8988T (cell line): ENCODE data around the gene TRIM69.
"Not testable (repeated sequence)": the region's sequence is repeated elsewhere in the genome, so short reads cannot be mapped to it uniquely, and the experiment has no call there.

ENCODE experiments used
- DNase-seq: peaks from one replicate; pipeline ENCODE4 v3.0.0; 2011

The TRIM69 gene

GRCh38 chr15:44716983-44717602 lies 19.2 kb upstream of the TRIM69 start:
- DNase-seq = no peak

DNA sequence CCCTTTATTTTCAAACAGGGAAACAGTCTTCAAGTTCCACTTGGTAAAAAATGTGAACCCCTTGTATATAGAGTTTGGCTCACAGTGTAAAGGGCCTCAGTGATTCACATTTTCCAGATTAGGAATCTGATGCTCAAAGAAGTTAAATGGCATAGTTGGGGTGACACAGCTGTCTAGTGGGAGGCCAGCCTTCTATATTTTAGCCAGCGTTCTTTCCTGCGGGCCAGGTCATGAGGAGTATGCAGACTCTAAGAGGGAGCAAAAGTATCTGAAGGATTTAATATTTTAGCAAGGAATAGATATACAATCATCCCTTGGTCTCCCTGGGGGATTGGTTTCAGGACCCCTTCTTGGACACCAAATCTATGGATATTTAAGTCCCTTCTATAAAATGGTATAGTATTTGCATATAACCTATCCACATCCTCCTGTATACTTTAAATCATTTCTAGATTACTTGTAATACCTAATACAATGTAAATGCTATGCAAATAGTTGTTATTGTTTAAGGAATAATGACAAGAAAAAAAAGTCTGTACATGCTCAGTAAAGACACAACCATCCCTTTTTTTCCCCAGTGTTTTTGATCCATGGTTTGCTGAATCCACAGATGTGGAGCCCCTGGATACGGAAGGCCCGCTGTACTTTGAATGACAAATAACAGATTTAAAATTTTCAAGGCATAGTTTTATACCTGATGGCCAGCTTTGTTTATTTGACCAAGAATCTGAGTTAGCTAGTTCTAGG lies 18.0 kb upstream of the TRIM69 start:
- DNase-seq = no peak

GRCh38 chr15:44718927-44719292 lies 17.4 kb upstream of the TRIM69 start:
- DNase-seq = no peak

GRCh38 chr15:44719293-44719999 lies 16.9 kb upstream of the TRIM69 start:
- DNase-seq = no peak

- not testable (repeated sequence) for DNase-seq
Observed at GRCh38 chr15:44720000-44720435, 16.3 kb upstream of the TRIM69 start.

- no peak for DNase-seq
Observed at GRCh38 chr15:44720460-44721176, 15.7 kb upstream of the TRIM69 start.

GRCh38 chr15:44722011-44722410 lies 14.3 kb upstream of the TRIM69 start:
- no peak for DNase-seq

- DNase-seq = no peak
Observed at GRCh38 chr15:44726136-44726535, 10.2 kb upstream of the TRIM69 start.

DNA sequence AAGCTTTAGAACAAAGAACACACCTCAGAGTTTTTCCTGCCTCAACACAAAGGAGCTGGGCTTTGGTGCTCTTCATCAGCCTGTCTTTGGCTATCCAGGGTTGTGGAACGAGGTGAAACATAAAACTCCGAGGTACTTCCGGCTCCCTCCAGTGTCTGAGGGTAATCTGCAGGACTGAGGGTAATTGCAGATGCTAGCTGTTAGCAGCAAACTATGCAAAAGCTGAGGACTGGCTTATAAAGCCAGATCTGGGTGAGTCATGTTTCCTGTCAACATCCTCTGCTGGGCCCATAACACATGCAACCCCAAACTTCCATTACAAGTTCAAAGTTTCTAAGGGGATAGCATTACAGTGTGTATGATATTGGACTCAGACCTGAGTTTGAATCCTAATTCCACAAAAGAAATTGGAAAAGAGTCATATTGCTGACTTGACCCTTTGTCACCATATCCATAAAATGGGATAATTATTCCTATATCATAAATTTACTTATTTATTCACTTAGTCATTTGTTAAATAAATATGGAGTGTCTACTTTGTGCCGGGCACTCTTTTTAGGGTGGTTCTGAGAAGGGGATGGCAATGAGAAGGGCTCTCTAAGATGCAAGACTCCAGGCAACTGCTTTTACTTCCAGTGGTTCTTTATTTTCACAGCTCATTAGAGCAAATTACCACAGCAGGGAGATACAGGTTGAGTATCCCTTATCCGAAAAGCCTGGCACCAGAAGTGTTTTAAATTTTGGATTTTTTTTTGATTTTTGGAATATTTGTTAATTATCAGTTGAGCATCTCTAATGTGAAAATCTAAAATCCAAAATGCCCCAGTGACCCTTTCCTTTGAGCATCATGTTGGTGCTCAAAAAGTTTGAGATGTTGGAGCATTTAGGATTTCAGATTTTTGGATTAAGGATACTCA lies 9.5 kb upstream of the TRIM69 start:
- no peak for DNase-seq

DNA sequence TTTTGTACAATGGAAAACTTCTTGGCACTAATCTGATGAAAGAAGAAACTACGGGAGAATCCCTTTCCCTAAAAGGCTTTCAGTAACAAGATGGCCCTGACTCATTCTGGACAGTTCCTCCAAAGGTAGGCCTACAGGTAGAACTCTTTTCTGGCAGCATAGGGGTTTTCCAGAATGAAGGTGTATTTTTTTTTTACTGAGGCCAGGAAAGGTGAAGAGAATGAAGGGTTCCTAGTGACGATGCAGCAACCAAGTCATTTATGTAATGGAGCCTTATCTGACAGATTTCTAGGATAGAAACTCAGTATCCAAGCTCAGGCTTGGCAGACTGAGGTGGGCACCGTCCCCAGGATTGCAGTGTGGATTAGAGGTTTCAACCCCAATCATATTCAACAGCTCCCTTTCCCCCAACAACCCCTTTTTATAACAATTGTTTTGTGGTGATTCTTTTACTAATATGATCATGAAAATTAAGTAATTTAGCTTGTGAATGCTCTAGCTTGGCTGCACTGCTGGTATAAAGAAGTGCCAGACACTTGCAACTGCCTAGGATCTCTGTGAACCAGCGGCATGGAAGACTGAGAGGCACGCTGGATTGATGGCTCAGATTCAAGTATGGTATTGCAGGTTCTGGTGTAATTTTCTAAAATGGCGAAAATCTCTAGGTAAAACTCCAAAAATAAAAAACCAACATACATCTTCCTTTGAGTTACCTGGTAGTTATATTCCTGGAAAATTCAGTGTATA lies 8.7 kb upstream of the TRIM69 start:
- no peak for DNase-seq

GRCh38 chr15:44728232-44728575 lies 8.1 kb upstream of the TRIM69 start:
- not testable (repeated sequence) for DNase-seq

- peak; percentile 23 for DNase-seq
Observed at GRCh38 chr15:44728576-44729407, 7.5 kb upstream of the TRIM69 start.

DNA sequence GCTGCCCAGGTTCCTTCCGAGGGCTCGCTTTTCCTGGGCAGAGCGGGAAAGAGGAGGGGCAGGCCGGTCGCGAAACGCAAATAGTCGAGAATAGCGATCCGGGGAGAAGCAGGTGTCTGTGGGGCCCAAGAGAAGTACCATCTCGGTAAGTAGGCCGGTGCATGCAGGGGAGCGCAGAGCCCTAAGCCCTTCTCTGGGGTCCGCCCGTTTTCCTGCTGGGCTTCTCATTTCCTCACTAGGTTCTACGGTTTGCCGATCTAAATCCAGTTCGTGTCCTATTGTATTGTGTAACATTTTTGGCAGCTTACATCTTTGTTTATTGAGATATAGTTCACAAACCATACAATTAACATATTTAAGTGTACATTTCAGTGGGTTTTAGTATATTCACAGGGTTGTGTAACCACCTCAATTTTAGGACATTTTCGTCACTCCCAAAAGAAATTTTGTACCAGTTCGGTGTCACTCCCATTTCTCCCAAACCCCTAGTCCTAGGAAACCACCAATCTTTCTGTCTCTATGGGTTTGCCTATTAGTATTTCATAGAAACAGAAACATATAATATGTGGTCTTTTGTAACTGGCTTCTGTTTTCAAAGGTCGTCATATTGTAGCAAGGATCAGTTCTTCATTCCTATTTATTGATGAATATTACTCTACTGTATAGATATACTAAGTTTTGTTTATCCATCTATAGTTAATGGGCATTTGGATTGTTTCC lies 6.8 kb upstream of the TRIM69 start:
- no peak for DNase-seq

DNA sequence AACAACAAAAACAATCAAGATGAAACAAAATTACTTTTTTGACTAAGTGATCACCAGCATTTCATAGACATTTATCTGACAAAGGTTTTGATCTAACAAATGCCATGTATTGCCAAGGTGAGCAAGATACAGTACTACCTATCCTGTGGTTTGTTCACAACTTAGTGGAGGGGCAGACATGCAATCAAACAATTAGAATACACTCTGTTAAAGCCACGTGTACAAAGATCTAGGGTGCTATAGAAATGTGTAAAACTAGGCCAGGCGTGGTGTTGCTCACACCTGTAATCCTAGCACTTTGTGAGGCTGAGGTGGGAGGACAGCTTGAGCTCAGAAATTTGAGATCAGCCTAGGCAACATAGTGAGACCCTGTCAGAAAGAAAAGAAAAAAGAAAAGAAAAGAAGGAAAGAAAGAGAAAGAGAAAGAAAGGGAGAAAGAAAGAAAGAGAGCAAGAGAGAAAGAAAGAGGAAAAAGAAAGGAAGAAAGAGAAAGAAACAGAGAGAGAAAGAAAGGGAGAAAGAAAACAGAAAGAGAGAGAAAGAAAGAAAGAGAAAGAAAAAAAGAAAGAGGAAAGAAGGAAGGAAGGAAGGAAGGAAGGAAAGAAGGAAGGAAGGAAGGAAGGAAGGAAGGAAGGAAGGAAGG lies 1.4 kb upstream of the TRIM69 start:
- DNase-seq = no peak

DNA sequence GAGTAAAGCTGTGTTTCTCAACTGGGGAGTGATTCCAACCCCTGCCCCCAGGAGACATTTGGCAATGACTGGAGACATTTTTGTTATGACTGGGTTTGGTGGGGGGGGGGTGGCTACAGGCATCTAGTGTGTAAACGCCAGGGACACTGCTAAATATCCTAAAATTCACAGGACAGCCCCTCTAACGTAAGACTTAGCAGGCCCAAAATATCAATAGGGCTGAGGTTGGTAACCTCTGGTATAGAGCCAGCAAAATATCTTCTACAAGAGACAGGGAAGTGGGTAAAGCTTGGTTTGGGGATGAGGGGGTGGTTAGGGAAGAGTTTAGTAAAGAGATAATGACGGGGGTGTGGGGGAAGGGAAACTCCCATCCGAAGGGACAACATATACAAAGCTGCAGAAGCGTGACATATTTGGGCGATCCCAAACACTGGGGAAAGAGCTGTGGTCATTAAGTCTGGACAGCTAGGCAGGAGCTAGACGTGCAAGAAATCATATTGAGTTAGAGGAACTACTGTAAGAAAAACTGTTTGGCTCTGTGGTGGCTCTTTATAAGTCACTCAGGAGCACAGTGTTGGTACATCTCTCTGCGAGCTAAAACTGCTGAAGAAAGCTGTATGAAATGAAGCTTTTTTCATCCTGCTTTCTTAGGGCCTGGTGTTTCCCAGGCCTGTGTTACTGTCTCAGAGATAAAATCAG lies 697 bp upstream of the TRIM69 start:
- no peak for DNase-seq

DNA sequence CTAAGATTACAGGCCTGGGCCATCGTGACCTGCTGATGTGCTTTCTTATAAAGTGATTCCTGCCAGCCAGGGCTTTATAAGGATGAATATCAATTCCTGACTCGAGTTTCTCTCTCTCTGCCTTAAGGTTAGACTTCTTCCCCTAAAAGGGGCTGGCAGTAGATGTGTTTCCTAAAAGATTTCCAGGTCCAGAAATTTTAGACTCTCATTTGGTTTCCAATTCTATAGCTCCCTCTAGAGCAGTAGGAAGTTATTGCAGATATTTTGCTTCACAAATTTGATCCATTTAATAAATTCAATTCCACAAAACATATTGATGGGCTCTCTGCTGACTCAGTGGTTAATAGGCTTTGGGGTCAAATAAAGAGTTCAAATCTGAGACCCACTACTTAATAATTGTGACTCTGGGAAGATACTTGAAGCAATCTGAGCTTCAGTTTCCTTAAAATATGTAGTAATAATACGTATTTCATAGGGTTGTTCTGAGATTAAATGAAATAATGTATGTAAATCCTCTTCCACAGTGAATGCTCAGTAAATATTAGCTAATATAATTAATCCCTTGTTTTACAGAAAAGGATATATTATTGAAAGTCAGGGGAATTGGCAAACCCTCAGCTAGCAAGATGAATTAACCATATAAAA lies 2.1 kb downstream of the TRIM69 start:
- DNase-seq = no peak

- DNase-seq = not testable (repeated sequence)
Observed at GRCh38 chr15:44739222-44739847, 3.0 kb downstream of the TRIM69 start.

DNA sequence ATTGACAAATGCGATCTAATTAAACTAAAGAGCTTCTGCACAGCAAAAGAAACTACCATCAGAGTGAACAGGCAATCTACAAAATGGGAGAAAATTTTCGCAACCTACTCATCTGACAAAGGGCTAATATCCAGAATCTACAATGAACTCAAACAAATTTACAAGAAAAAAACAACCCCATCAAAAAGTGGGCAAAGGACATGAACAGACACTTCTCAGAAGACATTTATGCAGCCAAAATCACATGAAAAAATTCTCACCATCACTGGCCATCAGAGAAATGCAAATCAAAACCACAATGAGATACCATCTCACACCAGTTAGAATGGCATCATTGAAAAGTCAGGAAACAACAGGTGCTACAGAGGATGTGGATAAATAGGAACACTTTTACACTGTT lies 7.1 kb downstream of the TRIM69 start:
- not testable (repeated sequence) for DNase-seq
